ENCODE data around the gene OR10V1. TPM values are rescaled to one million over a fixed set of nuclear protein-coding genes. Genes with fewer than 3 reads are reported as not detected.

The OR10V1 gene
- total RNA-seq, 5 donors from 2014 or later (not counting 1 experiment from before 2014, with no cell fraction given) = not detected

GRCh38 chr11:59724066-59724465, 10.4 kb upstream of the OR10V1 start:
- Histone ChIP-seq H3K9me3 (no peaks in the 10 kb centered on the region), H3K36me3 (ENCODE audit: control insufficient read depth in 2 of 2, extremely low read depth in 1 of 2, insufficient read depth in 1 of 2, low read length in 1 of 2) (no peaks in the 10 kb centered on the region), H3K27ac (ENCODE audit: low read length) (no peak overlapping the region), H3K4me3 (ENCODE audit: control insufficient read depth in 1 of 2, extremely low read depth in 1 of 2, low read length in 1 of 2) (no peak overlapping the region), H3K27me3 (replicated peaks in 1 of 2; ENCODE audit: control insufficient read depth in 2 of 2, extremely low read depth in 1 of 2, insufficient read depth in 2 of 2, low read length in 1 of 2) (peaks cover 0 to 10% of the 10 kb centered on the region in 2 experiments), H3K4me1 (ENCODE audit: control insufficient read depth in 1 of 2, extremely low read depth in 1 of 2, insufficient read depth in 2 of 2, low read length in 2 of 2) (peaks cover 0 to 3% of the 10 kb centered on the region in 2 experiments)
- ChIA-PET POLR2A (no interaction called here), CTCF (no interaction called here)
- Mint-ChIP-seq H3K36me3 (no peaks in the 10 kb centered on the region), H3K4me3 (no peak overlapping the region), H3K27me3 (peaks cover 13 to 18% of the 10 kb centered on the region in 2 donors), H3K27ac (no peak overlapping the region), H3K4me1 (peaks cover 0 to 5% (median 1%) of the 10 kb centered on the region in 3 donors), H3K9me3 (no peaks in the 10 kb centered on the region)
- ATAC-seq (replicated peaks in 1 of 4) (no peak), DNase-seq (no peak)
- 68% methylated on average over 2 of the region's 3 CpGs for WGBS (ENCODE audit: insufficient coverage)

GRCh38 chr11:59719556-59719955, 5.9 kb upstream of the OR10V1 start:
- peaks cover 25 to 34% of the 10 kb centered on the region in 2 donors for H3K27me3 Mint-ChIP-seq
- ChIA-PET POLR2A (no interaction called here), CTCF (no interaction called here)
- H3K27ac Mint-ChIP-seq = no peak overlapping the region
- Histone ChIP-seq H3K27ac (ENCODE audit: low read length) (no peak overlapping the region), H3K4me1 (ENCODE audit: control insufficient read depth in 1 of 2, extremely low read depth in 1 of 2, insufficient read depth in 2 of 2, low read length in 2 of 2) (no peaks in the 10 kb centered on the region), H3K9me3 (no peaks in the 10 kb centered on the region), H3K27me3 (replicated peaks in 1 of 2; ENCODE audit: control insufficient read depth in 2 of 2, extremely low read depth in 1 of 2, insufficient read depth in 2 of 2, low read length in 1 of 2) (peaks cover 0 to 10% of the 10 kb centered on the region in 2 experiments), H3K4me3 (ENCODE audit: control insufficient read depth in 1 of 2, extremely low read depth in 1 of 2, low read length in 1 of 2) (no peak overlapping the region), H3K36me3 (ENCODE audit: control insufficient read depth in 2 of 2, extremely low read depth in 1 of 2, insufficient read depth in 1 of 2, low read length in 1 of 2) (no peaks in the 10 kb centered on the region)
- H3K4me3 Mint-ChIP-seq = no peak overlapping the region
- H3K9me3 Mint-ChIP-seq = no peaks in the 10 kb centered on the region
- DNase-seq (no peak), ATAC-seq (replicated peaks in 1 of 4) (no peak)
- no peaks in the 10 kb centered on the region for H3K36me3 Mint-ChIP-seq
- 83% methylated on average over 2 of the region's 2 CpGs for WGBS (ENCODE audit: insufficient coverage)
- H3K4me1 Mint-ChIP-seq = no peaks in the 10 kb centered on the region

GRCh38 chr11:59716051-59716450, 2.4 kb upstream of the OR10V1 start:
- Histone ChIP-seq H3K27me3 (replicated peaks in 1 of 2; ENCODE audit: control insufficient read depth in 2 of 2, extremely low read depth in 1 of 2, insufficient read depth in 2 of 2, low read length in 1 of 2) (no peaks in the 10 kb centered on the region), H3K9me3 (no peaks in the 10 kb centered on the region), H3K36me3 (ENCODE audit: control insufficient read depth in 2 of 2, extremely low read depth in 1 of 2, insufficient read depth in 1 of 2, low read length in 1 of 2) (no peaks in the 10 kb centered on the region), H3K4me3 (ENCODE audit: control insufficient read depth in 1 of 2, extremely low read depth in 1 of 2, low read length in 1 of 2) (no peak overlapping the region), H3K4me1 (ENCODE audit: control insufficient read depth in 1 of 2, extremely low read depth in 1 of 2, insufficient read depth in 2 of 2, low read length in 2 of 2) (no peaks in the 10 kb centered on the region), H3K27ac (ENCODE audit: low read length) (no peak overlapping the region)
- ChIA-PET CTCF (no interaction called here), POLR2A (no interaction called here)
- DNase-seq (no peak), ATAC-seq (replicated peaks in 1 of 4) (no peak)
- WGBS (ENCODE audit: insufficient coverage) = no CpG with 5 or more reads among the region's 3 CpGs
- H3K9me3 Mint-ChIP-seq = no peaks in the 10 kb centered on the region
- no peak overlapping the region for H3K4me3 Mint-ChIP-seq
- no peaks in the 10 kb centered on the region for H3K36me3 Mint-ChIP-seq
- H3K4me1 Mint-ChIP-seq = no peaks in the 10 kb centered on the region
- no peak overlapping the region for H3K27ac Mint-ChIP-seq
- peaks cover 18 to 26% of the 10 kb centered on the region in 2 donors for H3K27me3 Mint-ChIP-seq

DNA sequence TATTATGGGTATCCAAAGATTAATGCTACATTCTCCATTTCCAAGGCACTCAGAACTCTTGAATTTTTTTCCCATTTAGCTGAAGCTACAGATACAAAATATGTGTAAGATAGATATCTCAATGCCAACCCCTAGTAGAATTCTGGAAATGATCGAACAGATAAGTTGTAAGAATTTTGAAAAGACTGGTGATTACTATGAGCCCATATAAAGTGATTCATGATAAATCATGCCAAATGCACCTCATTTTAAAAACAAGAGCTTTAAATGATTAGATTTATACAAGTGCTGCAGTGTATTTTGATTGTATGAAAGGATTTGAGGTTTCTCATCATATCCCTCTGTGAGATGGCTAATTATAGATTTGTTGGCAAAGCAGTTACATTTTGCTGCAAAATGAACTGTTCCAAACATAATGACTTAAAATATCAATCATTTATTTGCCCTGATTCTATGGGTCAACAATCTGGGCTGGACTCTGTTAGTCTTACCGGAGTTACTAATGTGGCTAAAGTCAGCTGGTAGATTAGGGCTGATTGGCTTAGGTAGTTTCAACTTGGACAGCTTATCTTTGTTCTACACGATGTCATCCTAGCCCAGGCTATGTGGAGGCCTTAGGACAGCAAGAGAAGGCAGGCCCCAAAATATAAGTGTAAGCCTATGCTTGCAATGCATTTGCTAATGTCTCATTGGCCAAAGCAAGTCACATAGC, 3.4 kb downstream of the OR10V1 start:
- H3K4me1 ChIP-seq (ENCODE audit: control insufficient read depth in 1 of 2, extremely low read depth in 1 of 2, insufficient read depth in 2 of 2, low read length in 2 of 2) = no peaks in the 10 kb centered on the region
- H3K27ac Mint-ChIP-seq = no peak overlapping the region
- peaks cover 0 to 12% of the 10 kb centered on the region in 2 experiments for H3K27me3 ChIP-seq (replicated peaks in 1 of 2; ENCODE audit: control insufficient read depth in 2 of 2, extremely low read depth in 1 of 2, insufficient read depth in 2 of 2, low read length in 1 of 2)
- H3K4me3 Mint-ChIP-seq = no peak overlapping the region
- ChIA-PET CTCF (no interaction called here), POLR2A (no interaction called here)
- DNase-seq = no peak
- no peak overlapping the region for H3K4me3 ChIP-seq (ENCODE audit: control insufficient read depth in 1 of 2, extremely low read depth in 1 of 2, low read length in 1 of 2)
- no peak for ATAC-seq (replicated peaks in 1 of 4)
- H3K4me1 Mint-ChIP-seq = no peaks in the 10 kb centered on the region
- H3K36me3 Mint-ChIP-seq = no peaks in the 10 kb centered on the region
- no peaks in the 10 kb centered on the region for H3K9me3 Mint-ChIP-seq
- peaks cover 19 to 25% of the 10 kb centered on the region in 2 donors for H3K27me3 Mint-ChIP-seq
- H3K27ac ChIP-seq (ENCODE audit: low read length) = no peak overlapping the region
- H3K36me3 ChIP-seq (ENCODE audit: control insufficient read depth in 2 of 2, extremely low read depth in 1 of 2, insufficient read depth in 1 of 2, low read length in 1 of 2) = no peaks in the 10 kb centered on the region
- H3K9me3 ChIP-seq = no peaks in the 10 kb centered on the region
- whole genome bisulfite sequencing (ENCODE audit: insufficient coverage) = 75% methylated on average over 2 of the region's 3 CpGs

GRCh38 chr11:59708537-59708936, 5.1 kb downstream of the OR10V1 start:
- WGBS (ENCODE audit: insufficient coverage) = no CpG with 5 or more reads among the region's 1 CpG
- no peak for DNase-seq
- no peaks in the 10 kb centered on the region for H3K36me3 Mint-ChIP-seq
- H3K4me1 ChIP-seq (ENCODE audit: control insufficient read depth in 1 of 2, extremely low read depth in 1 of 2, insufficient read depth in 2 of 2, low read length in 2 of 2) = no peaks in the 10 kb centered on the region
- peaks cover 24 to 27% of the 10 kb centered on the region in 2 donors for H3K27me3 Mint-ChIP-seq
- H3K36me3 ChIP-seq (ENCODE audit: control insufficient read depth in 2 of 2, extremely low read depth in 1 of 2, insufficient read depth in 1 of 2, low read length in 1 of 2) = no peaks in the 10 kb centered on the region
- no peak for ATAC-seq (replicated peaks in 1 of 4)
- no peak overlapping the region for H3K4me3 ChIP-seq (ENCODE audit: control insufficient read depth in 1 of 2, extremely low read depth in 1 of 2, low read length in 1 of 2)
- POLR2A ChIA-PET = no interaction called here
- no peak overlapping the region for H3K27ac ChIP-seq (ENCODE audit: low read length)
- H3K9me3 Mint-ChIP-seq = peaks cover 0 to 3% (median 0%) of the 10 kb centered on the region in 3 donors
- no peaks in the 10 kb centered on the region for H3K4me1 Mint-ChIP-seq
- CTCF ChIA-PET = no interaction called here
- H3K9me3 ChIP-seq = no peaks in the 10 kb centered on the region
- H3K4me3 Mint-ChIP-seq = no peak overlapping the region
- H3K27ac Mint-ChIP-seq = no peak overlapping the region
- H3K27me3 ChIP-seq (replicated peaks in 1 of 2; ENCODE audit: control insufficient read depth in 2 of 2, extremely low read depth in 1 of 2, insufficient read depth in 2 of 2, low read length in 1 of 2) = peaks cover 0 to 12% of the 10 kb centered on the region in 2 experiments

- H3K4me1 Mint-ChIP-seq = no peaks in the 10 kb centered on the region
- Histone ChIP-seq H3K4me1 (ENCODE audit: control insufficient read depth in 1 of 2, extremely low read depth in 1 of 2, insufficient read depth in 2 of 2, low read length in 2 of 2) (no peaks in the 10 kb centered on the region), H3K36me3 (ENCODE audit: control insufficient read depth in 2 of 2, extremely low read depth in 1 of 2, insufficient read depth in 1 of 2, low read length in 1 of 2) (no peaks in the 10 kb centered on the region), H3K4me3 (ENCODE audit: control insufficient read depth in 1 of 2, extremely low read depth in 1 of 2, low read length in 1 of 2) (no peak overlapping the region), H3K27ac (ENCODE audit: low read length) (no peak overlapping the region), H3K27me3 (replicated peaks in 1 of 2; ENCODE audit: control insufficient read depth in 2 of 2, extremely low read depth in 1 of 2, insufficient read depth in 2 of 2, low read length in 1 of 2) (peaks cover 0 to 12% of the 10 kb centered on the region in 2 experiments), H3K9me3 (no peaks in the 10 kb centered on the region)
- H3K27ac Mint-ChIP-seq = no peak overlapping the region
- POLR2A ChIA-PET = no interaction called here
- ATAC-seq (replicated peaks in 1 of 4) (no peak), DNase-seq (no peak)
- H3K27me3 Mint-ChIP-seq = peaks cover 21 to 22% of the 10 kb centered on the region in 2 donors
- CTCF ChIA-PET = no interaction called here
- H3K9me3 Mint-ChIP-seq = peaks cover 0 to 3% (median 0%) of the 10 kb centered on the region in 3 donors
- no peak overlapping the region for H3K4me3 Mint-ChIP-seq
- H3K36me3 Mint-ChIP-seq = no peaks in the 10 kb centered on the region
- no CpG with 5 or more reads among the region's 1 CpG for WGBS (ENCODE audit: insufficient coverage)
Measured at GRCh38 chr11:59707371-59707770, 6.3 kb downstream of the OR10V1 start.
